MG63 (cell line): ENCODE measurements around the gene KRTAP1-4. TPM values are rescaled to one million over a fixed set of nuclear protein-coding genes. Genes with fewer than 3 reads are reported as not detected.
"Not testable (repeated sequence)": the region's sequence is repeated elsewhere in the genome, so short reads cannot be mapped to it uniquely, and the experiment has no call there.

ENCODE experiments used
- DNase-seq: peaks from one replicate; pipeline ENCODE4 v3.0.0-alpha.2; 2020
- H3K27me3 ChIP-seq: fragments of 250-450 bp; sonication (Bioruptor Pico); 2 replicates; pipeline ENCODE4 v1.5.1; 2020; ENCODE audit warnings: mild to moderate bottlenecking, moderate library complexity
- H3K36me3 ChIP-seq: fragments of 250-450 bp; sonication (Bioruptor Pico); 2 replicates; pipeline ENCODE4 v1.5.1; 2020; ENCODE audit warnings: mild to moderate bottlenecking, moderate library complexity
- H3K4me3 ChIP-seq: fragments of 250-450 bp; sonication (Bioruptor Pico); 2 replicates; pipeline ENCODE4 v1.5.1; 2020; ENCODE audit warnings: mild to moderate bottlenecking, moderate library complexity
- H3K9me3 ChIP-seq: fragments of 250-450 bp; sonication (Bioruptor Pico); 2 replicates; pipeline ENCODE4 v1.5.1; 2020; ENCODE audit warnings: mild to moderate bottlenecking, moderate library complexity
- total RNA-seq: library from RNA; depleted of rRNA; stranded (reverse); fragments of >200 nt; shearing (Covaris generic); gene quantifications from 2 replicates; pipeline ENCODE4 v1.2.3, GENCODE V29; 2014; ENCODE audit warnings: low replicate concordance; rRNA removed

Gene KRTAP1-4
- total RNA-seq = not detected in 2 replicates

- H3K27me3 ChIP-seq = no peaks in the 10 kb centered on the region
- no peaks in the 10 kb centered on the region for H3K36me3 ChIP-seq
- no peak for DNase-seq
Measured at GRCh38 chr17:41029633-41030245, at the start of gene KRTAP1-4. TSS of gene KRTAP1-4 (minus strand) at chr17:41030195. CDS start at chr17:41030078, 117 bp downstream.

GRCh38 chr17:41076788-41077187, 46.8 kb upstream of the KRTAP1-4 start:
- no peak for DNase-seq
- Histone ChIP-seq H3K9me3 (no peaks in the 10 kb centered on the region), H3K36me3 (no peaks in the 10 kb centered on the region), H3K4me3 (no peak overlapping the region), H3K27me3 (no peaks in the 10 kb centered on the region)

More at GRCh38 chr17:41029633-41030245, at the start of gene KRTAP1-4:
- no peak within 1 kb of the TSS for H3K4me3 ChIP-seq
- no peaks in the 10 kb centered on the region for H3K9me3 ChIP-seq

GRCh38 chr17:41073676-41074075, 43.7 kb upstream of the KRTAP1-4 start:
- no peak for DNase-seq
- H3K27me3 ChIP-seq = no peaks in the 10 kb centered on the region
- no peak overlapping the region for H3K4me3 ChIP-seq
- no peaks in the 10 kb centered on the region for H3K9me3 ChIP-seq
- H3K36me3 ChIP-seq = no peaks in the 10 kb centered on the region

GRCh38 chr17:41071606-41072360, 41.8 kb upstream of the KRTAP1-4 start:
- no peak overlapping the region for H3K4me3 ChIP-seq
- no peaks in the 10 kb centered on the region for H3K36me3 ChIP-seq
- DNase-seq = no peak
- no peaks in the 10 kb centered on the region; the same call in 1 of the 2 replicates for H3K9me3 ChIP-seq
- no peaks in the 10 kb centered on the region for H3K27me3 ChIP-seq

GRCh38 chr17:41069031-41069430, 39.0 kb upstream of the KRTAP1-4 start:
- no peak overlapping the region for H3K4me3 ChIP-seq
- H3K36me3 ChIP-seq = no peaks in the 10 kb centered on the region
- no peak for DNase-seq
- no peaks in the 10 kb centered on the region for H3K27me3 ChIP-seq
- no peaks in the 10 kb centered on the region; the same call in 1 of the 2 replicates for H3K9me3 ChIP-seq

- H3K27me3 ChIP-seq = no peaks in the 10 kb centered on the region
- DNase-seq = no peak
- H3K4me3 ChIP-seq = no peak overlapping the region
- H3K9me3 ChIP-seq = no peaks in the 10 kb centered on the region; the same call in 1 of the 2 replicates
- H3K36me3 ChIP-seq = no peaks in the 10 kb centered on the region
Measured at GRCh38 chr17:41067281-41067680, 37.3 kb upstream of the KRTAP1-4 start.

GRCh38 chr17:41065829-41066624, 36.0 kb upstream of the KRTAP1-4 start, which contains the start of gene KRTAP2-4:
TSS of gene KRTAP2-4 (minus strand) at chr17:41065879. CDS start at chr17:41065845, 34 bp downstream.
- no peak within 1 kb of the TSS for H3K4me3 ChIP-seq
- peak; percentile 34 for DNase-seq
- H3K36me3 ChIP-seq = no peaks in the 10 kb centered on the region
- H3K27me3 ChIP-seq = no peaks in the 10 kb centered on the region
- no peaks in the 10 kb centered on the region; the same call in 1 of the 2 replicates for H3K9me3 ChIP-seq

- H3K27me3 ChIP-seq = not testable (repeated sequence)
Measured at GRCh38 chr17:41065016-41065689, 35.2 kb upstream of the KRTAP1-4 start.

GRCh38 chr17:41064301-41064700, 34.3 kb upstream of the KRTAP1-4 start:
- DNase-seq = no peak
- Histone ChIP-seq H3K36me3 (no peaks in the 10 kb centered on the region), H3K27me3 (no peaks in the 10 kb centered on the region)

More at GRCh38 chr17:41065016-41065689, 35.2 kb upstream of the KRTAP1-4 start:
- not testable (repeated sequence) for H3K9me3 ChIP-seq, DNase-seq, H3K4me3 ChIP-seq, H3K36me3 ChIP-seq

GRCh38 chr17:41063449-41063848, 33.5 kb upstream of the KRTAP1-4 start:
- no peaks in the 10 kb centered on the region for H3K27me3 ChIP-seq
- no peak overlapping the region for H3K4me3 ChIP-seq
- no peaks in the 10 kb centered on the region for H3K36me3 ChIP-seq
- no peaks in the 10 kb centered on the region; the same call in 1 of the 2 replicates for H3K9me3 ChIP-seq
- no peak for DNase-seq

More at GRCh38 chr17:41064301-41064700, 34.3 kb upstream of the KRTAP1-4 start:
- H3K9me3 ChIP-seq = no peaks in the 10 kb centered on the region; the same call in 1 of the 2 replicates
- H3K4me3 ChIP-seq = no peak overlapping the region

- Histone ChIP-seq H3K4me3 (no peak overlapping the region), H3K27me3 (no peaks in the 10 kb centered on the region), H3K36me3 (no peaks in the 10 kb centered on the region), H3K9me3 (peaks cover 3% of the 10 kb centered on the region)
- DNase-seq = peak; percentile 57
Measured at GRCh38 chr17:41061964-41062363, 32.0 kb upstream of the KRTAP1-4 start.

- Histone ChIP-seq H3K9me3 (peaks cover 3% of the 10 kb centered on the region), H3K4me3 (no peak within 1 kb of the TSS), H3K36me3 (no peaks in the 10 kb centered on the region), H3K27me3 (no peaks in the 10 kb centered on the region)
- peak; percentile 83 for DNase-seq
Measured at GRCh38 chr17:41060052-41060604, 30.1 kb upstream of the KRTAP1-4 start, which contains the start of gene KRTAP2-3. TSS of gene KRTAP2-3 (minus strand) at chr17:41060114. CDS start at chr17:41060050, 64 bp downstream.

- not testable (repeated sequence) for H3K4me3 ChIP-seq, H3K9me3 ChIP-seq, H3K36me3 ChIP-seq, H3K27me3 ChIP-seq
- DNase-seq = peak; percentile 28
Measured at GRCh38 chr17:41059276-41060051, 29.5 kb upstream of the KRTAP1-4 start.

- DNase-seq = no peak
- Histone ChIP-seq H3K9me3 (peaks cover 3% of the 10 kb centered on the region), H3K27me3 (no peaks in the 10 kb centered on the region), H3K4me3 (no peak overlapping the region), H3K36me3 (no peaks in the 10 kb centered on the region)
Measured at GRCh38 chr17:41058741-41059140, 28.7 kb upstream of the KRTAP1-4 start.

GRCh38 chr17:41057547-41057946, 27.6 kb upstream of the KRTAP1-4 start:
- Histone ChIP-seq H3K27me3 (no peaks in the 10 kb centered on the region), H3K4me3 (no peak overlapping the region), H3K9me3 (peaks cover 8% of the 10 kb centered on the region), H3K36me3 (no peaks in the 10 kb centered on the region)
- no peak for DNase-seq
